ENCODE measurements around the gene ACP1. TPM values are rescaled to one million over a fixed set of nuclear protein-coding genes. Genes with fewer than 3 reads are reported as not detected.

The ACP1 gene
- total RNA-seq, 2 experiments from 2014 or later = 95.2 to 113 TPM

GRCh38 chr2:238869-239268 lies 25.9 kb upstream of the ACP1 start:
- CTCF ChIA-PET = no interaction called here
- H3K27ac Mint-ChIP-seq = no peak overlapping the region

DNA sequence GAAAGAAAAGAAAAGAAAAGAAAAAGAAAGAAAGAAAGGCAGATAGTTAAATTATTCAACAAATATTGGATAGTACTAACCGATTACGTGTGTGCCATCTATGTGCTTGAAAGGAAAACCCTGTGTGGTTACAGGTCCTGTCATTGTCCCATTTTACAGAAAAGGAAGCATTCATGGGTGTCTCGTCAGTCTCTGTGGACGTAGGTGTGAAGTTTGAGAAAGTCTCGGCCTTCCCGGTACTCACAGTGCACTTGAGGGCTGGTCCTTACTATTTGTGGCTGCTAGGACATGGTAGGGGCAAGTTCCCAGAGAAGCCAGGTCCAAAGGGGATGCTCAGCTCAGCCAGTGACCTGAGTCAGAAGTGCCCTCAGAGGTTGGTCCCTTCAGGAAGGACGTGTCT lies 20.2 kb upstream of the ACP1 start:
- no peak for ATAC-seq
- CTCF ChIA-PET = interaction anchor here (2.8 kb wide), 1 partner anchor 45 kb away, joined by 10 read pairs; no protein-coding TSS in a partner anchor
- no peak overlapping the region for H3K27ac Mint-ChIP-seq

More at GRCh38 chr2:238869-239268, 25.9 kb upstream of the ACP1 start:
- H3K27me3 Mint-ChIP-seq = no peaks in the 10 kb centered on the region
- ATAC-seq (no peak), DNase-seq (no peak)
- peaks cover 3% of the 10 kb centered on the region for H3K9me3 Mint-ChIP-seq (ENCODE audit: low read depth)
- H3K4me3 Mint-ChIP-seq = no peak overlapping the region
- H3K36me3 Mint-ChIP-seq = peaks cover 15% of the 10 kb centered on the region
- peaks cover 3% of the 10 kb centered on the region for H3K4me1 Mint-ChIP-seq

GRCh38 chr2:246489-247144 lies 18.1 kb upstream of the ACP1 start:
- Mint-ChIP-seq H3K9me3 (ENCODE audit: low read depth) (peaks cover 3% of the 10 kb centered on the region), H3K36me3 (peaks cover 10% of the 10 kb centered on the region), H3K27ac (no peak overlapping the region), H3K27me3 (no peaks in the 10 kb centered on the region), H3K4me3 (no peak overlapping the region), H3K4me1 (no peaks in the 10 kb centered on the region)
- CTCF ChIA-PET = interaction anchor here (0.6 to 2.8 kb wide), 12 partner anchors 9 to 419 kb away, joined by 3 to 15 read pairs (median 4); partner anchors contain the start of gene SH3YL1
- ATAC-seq (no peak), DNase-seq (no peak)

More for the DNA sequence above, 20.2 kb upstream of the ACP1 start:
- no peaks in the 10 kb centered on the region for H3K27me3 Mint-ChIP-seq
- no peaks in the 10 kb centered on the region for H3K4me1 Mint-ChIP-seq
- H3K36me3 Mint-ChIP-seq = peaks cover 17% of the 10 kb centered on the region
- H3K4me3 Mint-ChIP-seq = no peak overlapping the region
- no peak for DNase-seq
- H3K9me3 Mint-ChIP-seq (ENCODE audit: low read depth) = peaks cover 3% of the 10 kb centered on the region

DNA sequence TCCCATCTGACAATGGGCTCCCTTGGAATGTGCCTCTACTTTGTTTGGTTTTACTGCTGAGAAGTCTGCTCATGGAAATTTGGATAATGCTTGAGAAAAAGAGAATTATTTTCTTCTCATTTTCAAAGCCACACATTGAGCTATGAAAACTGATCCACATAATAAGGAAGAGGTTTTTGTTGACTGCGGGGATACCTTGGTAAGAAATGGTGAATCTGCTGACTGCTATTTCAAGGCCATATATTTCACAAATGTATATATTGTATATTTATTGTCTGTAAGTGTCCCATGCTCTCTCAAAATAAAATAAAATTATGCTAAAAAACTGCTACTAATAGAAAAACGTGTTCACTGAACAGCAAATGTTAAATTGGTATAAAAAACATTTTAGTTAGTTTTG lies 16.0 kb upstream of the ACP1 start:
- H3K27me3 Mint-ChIP-seq = no peaks in the 10 kb centered on the region

DNA sequence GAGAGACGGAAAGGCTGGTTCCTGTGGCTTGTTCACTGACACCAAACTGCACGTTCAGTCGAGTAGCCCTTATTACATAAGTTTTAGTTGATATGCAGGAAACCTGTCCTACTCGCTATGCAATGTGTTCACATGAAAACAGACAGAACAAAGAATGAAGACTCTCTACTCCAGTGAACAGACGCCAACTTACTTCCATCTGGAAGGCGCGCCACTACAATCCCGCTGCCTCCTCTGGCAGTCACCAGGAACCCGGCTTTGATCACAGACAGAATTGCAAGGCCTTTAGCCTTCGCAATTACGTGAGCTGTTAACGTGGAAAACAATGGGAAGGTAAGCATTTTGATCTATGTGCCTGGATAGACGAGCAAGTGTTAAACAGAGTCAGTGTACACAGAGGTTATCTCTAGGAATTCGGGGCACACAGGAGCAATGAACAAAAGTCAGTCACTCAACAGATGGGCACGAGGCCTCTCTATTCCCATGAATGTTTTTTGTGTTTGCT lies 15.2 kb upstream of the ACP1 start:
- no peaks in the 10 kb centered on the region for H3K9me3 Mint-ChIP-seq (ENCODE audit: low read depth)
- H3K36me3 Mint-ChIP-seq = peaks cover 1% of the 10 kb centered on the region
- H3K4me3 Mint-ChIP-seq = no peak overlapping the region
- ATAC-seq = no peak
- CTCF ChIA-PET = no interaction called here
- DNase-seq = no peak
- no peaks in the 10 kb centered on the region for H3K4me1 Mint-ChIP-seq
- no peak overlapping the region for H3K27ac Mint-ChIP-seq
- no peaks in the 10 kb centered on the region for H3K27me3 Mint-ChIP-seq

More for the DNA sequence above, 16.0 kb upstream of the ACP1 start:
- H3K4me3 Mint-ChIP-seq = no peak overlapping the region
- CTCF ChIA-PET = no interaction called here
- no peaks in the 10 kb centered on the region for H3K4me1 Mint-ChIP-seq
- H3K9me3 Mint-ChIP-seq (ENCODE audit: low read depth) = no peaks in the 10 kb centered on the region
- DNase-seq (no peak), ATAC-seq (no peak)
- no peak overlapping the region for H3K27ac Mint-ChIP-seq
- H3K36me3 Mint-ChIP-seq = peaks cover 3% of the 10 kb centered on the region

GRCh38 chr2:252001-252602 lies 12.6 kb upstream of the ACP1 start:
- DNase-seq (no peak), ATAC-seq (no peak)
- CTCF ChIA-PET = no interaction called here
- Mint-ChIP-seq H3K4me3 (no peak overlapping the region), H3K36me3 (no peaks in the 10 kb centered on the region), H3K27me3 (no peaks in the 10 kb centered on the region), H3K9me3 (ENCODE audit: low read depth) (no peaks in the 10 kb centered on the region), H3K27ac (no peak overlapping the region), H3K4me1 (no peaks in the 10 kb centered on the region)

- H3K27ac Mint-ChIP-seq = no peak overlapping the region
- no peak for DNase-seq
- no peak for ATAC-seq
- peaks cover 4% of the 10 kb centered on the region for H3K36me3 Mint-ChIP-seq
- H3K4me1 Mint-ChIP-seq = no peaks in the 10 kb centered on the region
- peaks cover 4% of the 10 kb centered on the region for H3K9me3 Mint-ChIP-seq (ENCODE audit: low read depth)
- H3K27me3 Mint-ChIP-seq = no peaks in the 10 kb centered on the region
- CTCF ChIA-PET = no interaction called here
- H3K4me3 Mint-ChIP-seq = no peak overlapping the region
Measured at GRCh38 chr2:253202-253638, 11.5 kb upstream of the ACP1 start.

DNA sequence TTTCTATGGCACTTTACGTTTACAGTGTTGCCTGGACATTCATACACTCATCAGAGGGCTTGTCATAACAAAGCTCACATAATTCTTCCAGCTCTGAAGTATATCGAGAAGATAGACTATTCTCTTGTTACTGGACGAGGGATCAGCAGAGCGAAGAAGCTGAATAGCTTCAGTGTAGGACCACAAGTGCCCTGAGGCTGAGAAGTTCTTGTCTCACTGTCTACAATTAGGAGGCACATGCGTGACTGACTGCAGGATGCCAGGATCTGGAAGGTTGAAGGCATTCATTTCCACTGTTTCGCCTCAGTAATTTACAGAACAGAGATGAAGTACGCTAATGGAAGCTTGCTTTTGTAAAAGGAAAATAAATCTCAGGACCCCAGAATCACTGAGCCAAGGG lies 10.5 kb upstream of the ACP1 start:
- Mint-ChIP-seq H3K36me3 (peaks cover 11% of the 10 kb centered on the region), H3K4me1 (no peaks in the 10 kb centered on the region), H3K4me3 (no peak overlapping the region), H3K27ac (no peak overlapping the region), H3K9me3 (ENCODE audit: low read depth) (peaks cover 6% of the 10 kb centered on the region), H3K27me3 (no peaks in the 10 kb centered on the region)
- ATAC-seq (no peak), DNase-seq (no peak)
- CTCF ChIA-PET = no interaction called here

- ATAC-seq (no peak), DNase-seq (no peak)
Measured at GRCh38 chr2:255195-255594, 9.6 kb upstream of the ACP1 start.

GRCh38 chr2:256094-256493 lies 8.7 kb upstream of the ACP1 start:
- H3K4me3 Mint-ChIP-seq = no peak overlapping the region
- CTCF ChIA-PET = no interaction called here
- no peak overlapping the region for H3K27ac Mint-ChIP-seq
- ATAC-seq (no peak), DNase-seq (no peak)
- peaks cover 19% of the 10 kb centered on the region for H3K36me3 Mint-ChIP-seq
- H3K9me3 Mint-ChIP-seq (ENCODE audit: low read depth) = peaks cover 6% of the 10 kb centered on the region
- no peaks in the 10 kb centered on the region for H3K27me3 Mint-ChIP-seq
- H3K4me1 Mint-ChIP-seq = no peaks in the 10 kb centered on the region

More at GRCh38 chr2:255195-255594, 9.6 kb upstream of the ACP1 start:
- CTCF ChIA-PET = no interaction called here
- H3K9me3 Mint-ChIP-seq (ENCODE audit: low read depth) = peaks cover 6% of the 10 kb centered on the region
- H3K27ac Mint-ChIP-seq = no peak overlapping the region
- no peaks in the 10 kb centered on the region for H3K4me1 Mint-ChIP-seq
- H3K27me3 Mint-ChIP-seq = no peaks in the 10 kb centered on the region
- no peak overlapping the region for H3K4me3 Mint-ChIP-seq
- H3K36me3 Mint-ChIP-seq = peaks cover 13% of the 10 kb centered on the region

- no peaks in the 10 kb centered on the region for H3K27me3 Mint-ChIP-seq
- CTCF ChIA-PET = interaction anchor here (0.6 to 2.2 kb wide), 2 partner anchors 10 to 15 kb away, joined by 3 to 15 read pairs; no protein-coding TSS in a partner anchor
- peaks cover 6% of the 10 kb centered on the region for H3K9me3 Mint-ChIP-seq (ENCODE audit: low read depth)
- no peak overlapping the region for H3K4me3 Mint-ChIP-seq
- ATAC-seq = no peak
- H3K4me1 Mint-ChIP-seq = no peaks in the 10 kb centered on the region
- DNase-seq = no peak
- peaks cover 19% of the 10 kb centered on the region for H3K36me3 Mint-ChIP-seq
- H3K27ac Mint-ChIP-seq = no peak overlapping the region
Measured at GRCh38 chr2:257429-257828, 7.3 kb upstream of the ACP1 start.

DNA sequence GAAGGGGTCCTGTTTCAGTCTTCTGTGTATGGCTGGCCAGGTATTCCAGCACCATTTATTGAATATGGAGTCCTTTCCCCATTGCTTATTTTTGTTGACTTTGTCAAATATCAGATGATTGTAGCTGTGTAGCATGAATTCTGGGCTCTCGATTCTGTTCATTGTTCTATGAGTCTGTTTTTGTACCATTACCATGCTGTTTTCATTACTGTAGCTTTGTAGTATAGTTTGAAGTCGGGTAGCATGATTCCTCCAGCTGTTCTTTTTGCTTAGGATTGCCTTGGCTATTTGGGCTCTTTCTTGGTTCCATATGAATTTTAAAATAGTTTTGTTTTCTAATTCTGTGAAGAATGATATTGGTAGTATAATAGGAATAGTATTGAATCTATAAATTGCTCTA lies 6.9 kb upstream of the ACP1 start:
- Mint-ChIP-seq H3K4me1 (peaks cover 1% of the 10 kb centered on the region), H3K9me3 (ENCODE audit: low read depth) (peaks cover 6% of the 10 kb centered on the region), H3K36me3 (peaks cover 19% of the 10 kb centered on the region), H3K27ac (no peak overlapping the region), H3K27me3 (no peaks in the 10 kb centered on the region), H3K4me3 (no peak overlapping the region)
- CTCF ChIA-PET = interaction anchor here (0.6 to 2.2 kb wide), 2 partner anchors 11 to 15 kb away, joined by 3 to 15 read pairs; no protein-coding TSS in a partner anchor
- DNase-seq (no peak), ATAC-seq (no peak)

DNA sequence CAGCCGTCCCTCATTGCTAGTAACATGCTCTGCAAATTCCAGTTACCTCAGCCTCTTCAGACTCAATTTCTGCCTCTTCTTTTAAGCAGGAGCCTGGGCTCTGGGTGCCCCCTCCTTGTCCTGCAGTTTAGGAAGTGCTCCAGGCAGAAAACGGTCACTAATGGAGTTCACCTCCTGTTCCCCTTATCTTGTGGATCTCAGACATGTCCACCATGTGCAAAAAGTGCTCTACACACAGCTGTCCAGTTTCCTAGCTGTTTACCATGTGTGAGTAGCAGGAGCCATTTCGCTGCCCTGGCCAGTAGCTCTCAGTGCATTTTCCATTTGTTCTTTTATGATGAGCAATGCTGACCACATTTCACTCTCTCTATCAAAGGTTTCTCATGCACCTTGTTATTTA lies 5.8 kb upstream of the ACP1 start:
- H3K27ac Mint-ChIP-seq = no peak overlapping the region
- H3K4me1 Mint-ChIP-seq = peaks cover 8% of the 10 kb centered on the region
- H3K36me3 Mint-ChIP-seq = peaks cover 19% of the 10 kb centered on the region
- ATAC-seq (no peak), DNase-seq (no peak)
- H3K27me3 Mint-ChIP-seq = no peaks in the 10 kb centered on the region
- CTCF ChIA-PET = interaction anchor here (2.2 kb wide), 1 partner anchor 12 kb away, joined by 15 read pairs; no protein-coding TSS in a partner anchor
- H3K9me3 Mint-ChIP-seq (ENCODE audit: low read depth) = peaks cover 6% of the 10 kb centered on the region
- no peak overlapping the region for H3K4me3 Mint-ChIP-seq
